ENCODE measurements around the gene COQ10A. TPM values are rescaled to one million over a fixed set of nuclear protein-coding genes. Genes with fewer than 3 reads are reported as not detected.

The COQ10A gene
- total RNA-seq, 2 experiments from 2014 or later = 7.9 to 9.6 TPM

DNA sequence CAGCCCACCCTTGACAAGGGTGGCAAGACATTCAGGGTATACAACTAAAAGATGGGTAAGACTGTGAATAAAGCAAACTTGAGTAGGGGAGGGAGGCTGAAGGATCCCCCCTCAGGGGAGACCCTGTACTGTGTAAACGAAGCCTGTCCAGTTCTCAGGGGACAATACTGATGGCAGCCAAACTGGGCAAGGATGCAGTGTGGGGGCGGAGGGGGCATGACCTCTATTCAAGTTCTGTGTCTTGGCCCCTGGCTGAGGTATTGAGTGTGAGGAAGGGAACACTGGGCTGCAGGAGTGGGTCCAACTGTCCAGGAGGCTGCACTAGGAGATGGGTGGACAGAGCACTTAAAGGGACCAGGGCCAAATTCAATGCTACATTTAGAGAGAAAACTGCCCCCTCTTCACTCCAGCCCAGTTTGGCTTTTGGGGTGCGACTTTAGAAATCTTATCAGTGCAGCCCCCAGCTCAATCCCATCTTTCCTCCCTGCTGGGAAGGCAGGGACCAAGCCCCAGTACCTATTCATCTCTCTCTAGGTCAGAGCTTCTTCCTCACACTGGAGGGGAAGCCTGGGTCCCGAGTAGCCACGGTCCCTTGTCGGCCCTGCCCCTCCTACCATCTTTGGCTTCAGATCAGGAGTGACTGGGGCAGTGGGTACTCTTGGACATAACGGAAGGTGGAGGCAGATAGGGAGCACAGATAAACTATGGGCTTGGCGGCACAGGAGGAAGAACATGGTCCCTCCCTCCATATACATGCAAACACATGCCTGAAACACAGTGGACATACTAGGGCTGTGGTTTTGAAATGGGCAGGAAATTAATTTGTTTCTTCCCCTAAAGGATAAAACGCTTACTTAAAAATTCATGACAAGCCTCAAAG lies 25.1 kb upstream of the COQ10A start:
- POLR2A ChIA-PET = interaction anchor here (1.3 kb wide), 1 partner anchor 11 kb away, joined by 3 read pairs; no protein-coding TSS in a partner anchor
- peaks cover 17% of the 10 kb centered on the region for H3K36me3 Mint-ChIP-seq (ENCODE audit: low read depth)
- TF ChIP-seq, protein P1, sequence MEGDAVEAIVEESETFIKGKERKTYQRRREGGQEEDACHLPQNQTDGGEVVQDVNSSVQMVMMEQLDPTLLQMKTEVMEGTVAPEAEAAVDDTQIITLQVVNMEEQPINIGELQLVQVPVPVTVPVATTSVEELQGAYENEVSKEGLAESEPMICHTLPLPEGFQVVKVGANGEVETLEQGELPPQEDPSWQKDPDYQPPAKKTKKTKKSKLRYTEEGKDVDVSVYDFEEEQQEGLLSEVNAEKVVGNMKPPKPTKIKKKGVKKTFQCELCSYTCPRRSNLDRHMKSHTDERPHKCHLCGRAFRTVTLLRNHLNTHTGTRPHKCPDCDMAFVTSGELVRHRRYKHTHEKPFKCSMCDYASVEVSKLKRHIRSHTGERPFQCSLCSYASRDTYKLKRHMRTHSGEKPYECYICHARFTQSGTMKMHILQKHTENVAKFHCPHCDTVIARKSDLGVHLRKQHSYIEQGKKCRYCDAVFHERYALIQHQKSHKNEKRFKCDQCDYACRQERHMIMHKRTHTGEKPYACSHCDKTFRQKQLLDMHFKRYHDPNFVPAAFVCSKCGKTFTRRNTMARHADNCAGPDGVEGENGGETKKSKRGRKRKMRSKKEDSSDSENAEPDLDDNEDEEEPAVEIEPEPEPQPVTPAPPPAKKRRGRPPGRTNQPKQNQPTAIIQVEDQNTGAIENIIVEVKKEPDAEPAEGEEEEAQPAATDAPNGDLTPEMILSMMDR (IDR thresholded peaks at IDR 0.05) = no peak
- ATAC-seq (no peak), DNase-seq (no peak)
- H3K4me1 Mint-ChIP-seq (ENCODE audit: low read depth) = no peaks in the 10 kb centered on the region
- H3K9me3 Mint-ChIP-seq = no peaks in the 10 kb centered on the region
- H3K27me3 Mint-ChIP-seq = no peaks in the 10 kb centered on the region
- H3K4me3 Mint-ChIP-seq = no peak overlapping the region
- CTCF ChIA-PET = no interaction called here
- H3K27ac Mint-ChIP-seq = no peak overlapping the region
- intact Hi-C loops (cut with micrococcal nuclease) = no loop called here

DNA sequence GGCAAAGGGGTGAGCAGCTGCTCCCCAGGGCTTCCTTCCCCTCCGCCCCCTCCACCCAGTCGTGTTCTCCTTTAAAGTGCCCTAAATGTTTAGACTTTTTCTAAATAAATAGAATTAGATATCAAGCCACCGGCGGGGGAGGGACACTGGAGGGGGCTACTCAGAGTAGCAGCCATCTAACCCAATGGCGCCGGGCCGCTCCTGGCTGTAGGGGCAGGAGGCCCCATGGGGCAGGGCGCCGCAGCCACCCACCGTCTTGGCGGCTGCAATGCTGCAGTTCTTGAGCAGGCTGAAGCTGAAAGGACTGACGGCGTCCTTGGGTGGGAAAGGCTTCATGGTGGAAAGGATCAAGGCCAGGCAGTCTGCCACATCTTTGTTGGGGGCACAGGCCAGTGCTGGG lies 23.8 kb upstream of the COQ10A start:
- H3K27me3 Mint-ChIP-seq = no peaks in the 10 kb centered on the region
- no peak for DNase-seq
- H3K4me3 Mint-ChIP-seq = no peak overlapping the region
- intact Hi-C loops (cut with micrococcal nuclease) = no loop called here
- CTCF ChIA-PET = no interaction called here
- H3K4me1 Mint-ChIP-seq (ENCODE audit: low read depth) = no peaks in the 10 kb centered on the region
- H3K9me3 Mint-ChIP-seq = no peaks in the 10 kb centered on the region
- no peak overlapping the region for H3K27ac Mint-ChIP-seq
- no peak for ATAC-seq
- POLR2A ChIA-PET = interaction anchor here (0.7 kb wide), 1 partner anchor 125 kb away, joined by 3 read pairs; no protein-coding TSS in a partner anchor
- H3K36me3 Mint-ChIP-seq (ENCODE audit: low read depth) = peaks cover 19% of the 10 kb centered on the region
- TF ChIP-seq, protein P1 (IDR thresholded peaks at IDR 0.05) = no peak

DNA sequence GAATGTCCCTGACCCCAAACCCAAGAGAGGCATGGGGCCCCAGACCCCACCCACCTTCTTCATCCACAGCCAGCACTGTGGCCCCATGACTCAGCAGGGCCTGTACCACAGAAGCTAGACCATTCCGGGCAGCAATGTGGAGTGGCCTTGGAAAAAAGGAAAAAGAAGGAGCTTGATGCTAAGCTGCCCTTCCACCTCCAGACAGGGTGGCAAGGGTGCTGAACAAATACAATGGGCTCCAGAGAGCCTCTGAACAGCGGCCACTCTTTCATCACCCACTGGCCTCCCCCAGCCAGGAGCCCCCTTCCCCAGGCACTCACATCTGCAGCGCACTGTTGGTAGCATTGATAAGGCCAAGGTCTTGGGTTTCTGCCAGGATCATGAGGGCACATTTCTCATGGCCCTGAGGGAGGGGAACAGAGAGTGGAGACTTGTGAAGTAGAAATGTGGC lies 23.0 kb upstream of the COQ10A start:
- intact Hi-C loops (cut with micrococcal nuclease) = no loop called here

DNA sequence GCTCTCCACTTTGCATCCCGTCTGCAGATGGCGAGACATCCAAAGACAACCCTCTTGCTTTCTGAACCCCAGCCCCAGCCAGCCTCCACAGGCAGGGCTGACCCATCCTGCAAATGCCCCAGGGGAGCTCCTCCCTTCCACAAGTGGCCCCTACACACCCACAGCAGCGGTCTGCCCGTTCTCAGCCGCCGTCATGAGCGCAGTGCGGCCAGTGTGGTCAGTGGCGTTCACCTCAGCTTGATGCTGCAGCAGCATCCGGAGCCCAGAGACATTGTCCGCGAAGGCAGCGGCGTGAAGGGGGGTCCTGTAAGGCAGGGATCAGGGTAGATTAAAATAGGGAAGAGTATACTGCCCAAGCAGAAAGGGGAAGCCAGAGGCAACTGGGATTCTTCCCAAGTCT lies 22.2 kb upstream of the COQ10A start:
- ChIA-PET CTCF (interaction anchor here (1.1 kb wide), 1 partner anchor 102 kb away, joined by 3 read pairs; no protein-coding TSS in a partner anchor), POLR2A (no interaction called here)
- TF ChIP-seq, protein P1 (IDR thresholded peaks at IDR 0.05) = no peak
- Mint-ChIP-seq H3K36me3 (ENCODE audit: low read depth) (peaks cover 22% of the 10 kb centered on the region), H3K9me3 (no peaks in the 10 kb centered on the region), H3K27me3 (no peaks in the 10 kb centered on the region), H3K4me3 (no peak overlapping the region), H3K27ac (no peak overlapping the region), H3K4me1 (ENCODE audit: low read depth) (no peaks in the 10 kb centered on the region)
- DNase-seq = no peak
- intact Hi-C loops (cut with micrococcal nuclease) = no loop called here
- no peak for ATAC-seq

More for the DNA sequence above, 23.0 kb upstream of the COQ10A start:
- Mint-ChIP-seq H3K4me3 (no peak overlapping the region), H3K27ac (no peak overlapping the region), H3K27me3 (no peaks in the 10 kb centered on the region), H3K4me1 (ENCODE audit: low read depth) (no peaks in the 10 kb centered on the region), H3K36me3 (ENCODE audit: low read depth) (peaks cover 19% of the 10 kb centered on the region), H3K9me3 (no peaks in the 10 kb centered on the region)
- TF ChIP-seq, protein P1 (IDR thresholded peaks at IDR 0.05) = no peak
- ATAC-seq (no peak), DNase-seq (no peak)
- POLR2A ChIA-PET = interaction anchor here (1.0 kb wide), 1 partner anchor 17 kb away, joined by 3 read pairs; no protein-coding TSS in a partner anchor
- CTCF ChIA-PET = no interaction called here

DNA sequence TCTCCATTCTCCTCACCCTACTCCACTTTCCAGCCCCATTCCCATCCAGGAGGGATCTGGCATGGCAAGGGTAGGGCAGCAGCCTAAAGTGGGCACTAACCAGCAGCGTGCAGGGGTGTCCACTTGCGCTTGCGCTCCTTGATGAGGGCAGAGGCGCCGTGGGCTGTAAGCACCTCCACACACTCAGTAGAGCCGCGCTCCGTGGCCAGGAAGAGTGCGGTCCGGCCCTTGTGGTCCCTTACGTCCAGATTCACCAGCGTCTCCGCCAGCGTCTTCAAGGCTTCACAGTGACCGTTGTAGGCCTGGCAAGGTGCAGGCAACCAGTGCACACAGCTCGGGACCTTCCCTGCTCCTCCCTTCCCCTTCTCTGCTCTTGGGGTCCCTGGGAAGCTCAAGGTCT lies 18.8 kb upstream of the COQ10A start:
- POLR2A ChIA-PET = interaction anchor here (0.7 to 1.6 kb wide), 4 partner anchors 8 to 19 kb away, joined by 3 to 7 read pairs (median 4); partner anchors contain the start of genes ANKRD52 and COQ10A
- Mint-ChIP-seq H3K27me3 (no peaks in the 10 kb centered on the region), H3K9me3 (no peaks in the 10 kb centered on the region), H3K4me3 (no peak overlapping the region), H3K4me1 (ENCODE audit: low read depth) (no peaks in the 10 kb centered on the region), H3K36me3 (ENCODE audit: low read depth) (peaks cover 25% of the 10 kb centered on the region), H3K27ac (no peak overlapping the region)
- ATAC-seq = no peak
- TF ChIP-seq, protein P1 (IDR thresholded peaks at IDR 0.05) = no peak
- intact Hi-C loops (cut with micrococcal nuclease) = no loop called here
- CTCF ChIA-PET = interaction anchor here (0.5 kb wide), 1 partner anchor 184 kb away, joined by 3 read pairs; no protein-coding TSS in a partner anchor
- DNase-seq = no peak

All from activated CD8-positive, alpha-beta T cell treated with anti-CD3 and anti-CD28 coated beads for 36 hours (primary cell).